ENCODE measurements around the gene FNDC10.
"Not testable (repeated sequence)": the region's sequence is repeated elsewhere in the genome, so short reads cannot be mapped to it uniquely, and the experiment has no call there.

DNA sequence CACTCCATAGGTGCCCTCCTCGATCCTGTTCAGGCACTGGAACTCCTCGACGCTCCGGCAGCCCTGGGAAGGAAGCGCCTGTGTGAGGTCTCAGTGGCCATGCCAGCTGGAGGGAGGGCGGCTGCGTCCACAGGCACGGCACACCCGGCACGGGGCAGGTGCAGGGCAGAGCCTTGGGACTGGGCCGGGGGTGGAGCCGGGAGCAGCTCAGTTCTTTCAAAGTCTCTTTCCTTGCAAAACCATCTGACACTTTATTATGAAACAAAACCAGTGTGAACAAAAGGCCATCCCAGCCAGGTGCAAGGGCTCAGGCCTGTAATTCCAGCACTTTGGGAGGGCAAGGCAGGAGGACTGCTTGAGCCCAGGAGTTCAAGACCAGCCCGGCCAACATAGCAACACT lies 38.6 kb upstream of the FNDC10 start:
- TF ChIP-seq SPI1 (IDR thresholded peaks at IDR 0.05; ENCODE audit: borderline replicate concordance, insufficient read depth, low read depth, low read length); RFX5 (IDR thresholded peaks at IDR 0.05; ENCODE audit: low read depth, low read length); POLR2AphosphoS5 (IDR thresholded peaks at IDR 0.05; ENCODE audit: low read length); TBL1XR1 (IDR thresholded peaks at IDR 0.05; ENCODE audit: low read depth, low read length); SMARCA5 (IDR thresholded peaks at IDR 0.05); SP1 (IDR thresholded peaks at IDR 0.05; ENCODE audit: low read depth, low read length); POLR2A (IDR thresholded peaks at IDR 0.05; ENCODE audit: low read depth, low read length); EZH2 (IDR thresholded peaks at IDR 0.05; ENCODE audit: borderline replicate concordance, control insufficient read depth, low read depth, low read length); HCFC1 (IDR thresholded peaks at IDR 0.05; ENCODE audit: low read length): not testable (repeated sequence)
- TF ChIP-seq, protein P1, sequence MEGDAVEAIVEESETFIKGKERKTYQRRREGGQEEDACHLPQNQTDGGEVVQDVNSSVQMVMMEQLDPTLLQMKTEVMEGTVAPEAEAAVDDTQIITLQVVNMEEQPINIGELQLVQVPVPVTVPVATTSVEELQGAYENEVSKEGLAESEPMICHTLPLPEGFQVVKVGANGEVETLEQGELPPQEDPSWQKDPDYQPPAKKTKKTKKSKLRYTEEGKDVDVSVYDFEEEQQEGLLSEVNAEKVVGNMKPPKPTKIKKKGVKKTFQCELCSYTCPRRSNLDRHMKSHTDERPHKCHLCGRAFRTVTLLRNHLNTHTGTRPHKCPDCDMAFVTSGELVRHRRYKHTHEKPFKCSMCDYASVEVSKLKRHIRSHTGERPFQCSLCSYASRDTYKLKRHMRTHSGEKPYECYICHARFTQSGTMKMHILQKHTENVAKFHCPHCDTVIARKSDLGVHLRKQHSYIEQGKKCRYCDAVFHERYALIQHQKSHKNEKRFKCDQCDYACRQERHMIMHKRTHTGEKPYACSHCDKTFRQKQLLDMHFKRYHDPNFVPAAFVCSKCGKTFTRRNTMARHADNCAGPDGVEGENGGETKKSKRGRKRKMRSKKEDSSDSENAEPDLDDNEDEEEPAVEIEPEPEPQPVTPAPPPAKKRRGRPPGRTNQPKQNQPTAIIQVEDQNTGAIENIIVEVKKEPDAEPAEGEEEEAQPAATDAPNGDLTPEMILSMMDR (IDR thresholded peaks at IDR 0.05 in 2 of 3, conservative IDR thresholded peaks at IDR 0.05 in 1 of 3; ENCODE audit: control insufficient read depth in 2 of 3, extremely low read depth in 1 of 3, insufficient read depth in 1 of 3, low read depth in 3 of 3, low read length in 3 of 3), result not testable (repeated sequence)
- TF ChIP-seq, protein P2, sequence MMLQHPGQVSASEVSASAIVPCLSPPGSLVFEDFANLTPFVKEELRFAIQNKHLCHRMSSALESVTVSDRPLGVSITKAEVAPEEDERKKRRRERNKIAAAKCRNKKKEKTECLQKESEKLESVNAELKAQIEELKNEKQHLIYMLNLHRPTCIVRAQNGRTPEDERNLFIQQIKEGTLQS (IDR thresholded peaks at IDR 0.05; ENCODE audit: borderline replicate concordance, extremely low read depth, low read depth, low read length), result not testable (repeated sequence)
- TF ChIP-seq, protein P3, sequence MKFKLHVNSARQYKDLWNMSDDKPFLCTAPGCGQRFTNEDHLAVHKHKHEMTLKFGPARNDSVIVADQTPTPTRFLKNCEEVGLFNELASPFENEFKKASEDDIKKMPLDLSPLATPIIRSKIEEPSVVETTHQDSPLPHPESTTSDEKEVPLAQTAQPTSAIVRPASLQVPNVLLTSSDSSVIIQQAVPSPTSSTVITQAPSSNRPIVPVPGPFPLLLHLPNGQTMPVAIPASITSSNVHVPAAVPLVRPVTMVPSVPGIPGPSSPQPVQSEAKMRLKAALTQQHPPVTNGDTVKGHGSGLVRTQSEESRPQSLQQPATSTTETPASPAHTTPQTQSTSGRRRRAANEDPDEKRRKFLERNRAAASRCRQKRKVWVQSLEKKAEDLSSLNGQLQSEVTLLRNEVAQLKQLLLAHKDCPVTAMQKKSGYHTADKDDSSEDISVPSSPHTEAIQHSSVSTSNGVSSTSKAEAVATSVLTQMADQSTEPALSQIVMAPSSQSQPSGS (IDR thresholded peaks at IDR 0.05; ENCODE audit: low read length), result not testable (repeated sequence)
- TF ChIP-seq, protein P4, sequence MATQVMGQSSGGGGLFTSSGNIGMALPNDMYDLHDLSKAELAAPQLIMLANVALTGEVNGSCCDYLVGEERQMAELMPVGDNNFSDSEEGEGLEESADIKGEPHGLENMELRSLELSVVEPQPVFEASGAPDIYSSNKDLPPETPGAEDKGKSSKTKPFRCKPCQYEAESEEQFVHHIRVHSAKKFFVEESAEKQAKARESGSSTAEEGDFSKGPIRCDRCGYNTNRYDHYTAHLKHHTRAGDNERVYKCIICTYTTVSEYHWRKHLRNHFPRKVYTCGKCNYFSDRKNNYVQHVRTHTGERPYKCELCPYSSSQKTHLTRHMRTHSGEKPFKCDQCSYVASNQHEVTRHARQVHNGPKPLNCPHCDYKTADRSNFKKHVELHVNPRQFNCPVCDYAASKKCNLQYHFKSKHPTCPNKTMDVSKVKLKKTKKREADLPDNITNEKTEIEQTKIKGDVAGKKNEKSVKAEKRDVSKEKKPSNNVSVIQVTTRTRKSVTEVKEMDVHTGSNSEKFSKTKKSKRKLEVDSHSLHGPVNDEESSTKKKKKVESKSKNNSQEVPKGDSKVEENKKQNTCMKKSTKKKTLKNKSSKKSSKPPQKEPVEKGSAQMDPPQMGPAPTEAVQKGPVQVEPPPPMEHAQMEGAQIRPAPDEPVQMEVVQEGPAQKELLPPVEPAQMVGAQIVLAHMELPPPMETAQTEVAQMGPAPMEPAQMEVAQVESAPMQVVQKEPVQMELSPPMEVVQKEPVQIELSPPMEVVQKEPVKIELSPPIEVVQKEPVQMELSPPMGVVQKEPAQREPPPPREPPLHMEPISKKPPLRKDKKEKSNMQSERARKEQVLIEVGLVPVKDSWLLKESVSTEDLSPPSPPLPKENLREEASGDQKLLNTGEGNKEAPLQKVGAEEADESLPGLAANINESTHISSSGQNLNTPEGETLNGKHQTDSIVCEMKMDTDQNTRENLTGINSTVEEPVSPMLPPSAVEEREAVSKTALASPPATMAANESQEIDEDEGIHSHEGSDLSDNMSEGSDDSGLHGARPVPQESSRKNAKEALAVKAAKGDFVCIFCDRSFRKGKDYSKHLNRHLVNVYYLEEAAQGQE (IDR thresholded peaks at IDR 0.05; ENCODE audit: low read depth, low read length), result not testable (repeated sequence)
- TF ChIP-seq, protein P5, sequence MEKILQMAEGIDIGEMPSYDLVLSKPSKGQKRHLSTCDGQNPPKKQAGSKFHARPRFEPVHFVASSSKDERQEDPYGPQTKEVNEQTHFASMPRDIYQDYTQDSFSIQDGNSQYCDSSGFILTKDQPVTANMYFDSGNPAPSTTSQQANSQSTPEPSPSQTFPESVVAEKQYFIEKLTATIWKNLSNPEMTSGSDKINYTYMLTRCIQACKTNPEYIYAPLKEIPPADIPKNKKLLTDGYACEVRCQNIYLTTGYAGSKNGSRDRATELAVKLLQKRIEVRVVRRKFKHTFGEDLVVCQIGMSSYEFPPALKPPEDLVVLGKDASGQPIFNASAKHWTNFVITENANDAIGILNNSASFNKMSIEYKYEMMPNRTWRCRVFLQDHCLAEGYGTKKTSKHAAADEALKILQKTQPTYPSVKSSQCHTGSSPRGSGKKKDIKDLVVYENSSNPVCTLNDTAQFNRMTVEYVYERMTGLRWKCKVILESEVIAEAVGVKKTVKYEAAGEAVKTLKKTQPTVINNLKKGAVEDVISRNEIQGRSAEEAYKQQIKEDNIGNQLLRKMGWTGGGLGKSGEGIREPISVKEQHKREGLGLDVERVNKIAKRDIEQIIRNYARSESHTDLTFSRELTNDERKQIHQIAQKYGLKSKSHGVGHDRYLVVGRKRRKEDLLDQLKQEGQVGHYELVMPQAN (conservative IDR thresholded peaks at IDR 0.05), result not testable (repeated sequence)
